Panc1 (cell line): ENCODE data around the gene BTG1. TPM values are rescaled to one million over a fixed set of nuclear protein-coding genes. Genes with fewer than 3 reads are reported as not detected.

Experiments
- ATAC-seq: fragments of 200-7000 bp; cut with Tn5 transposase; 2 replicates; pipeline ENCODE4 v1.9.1; 2020; ENCODE audit warnings: mild to moderate bottlenecking, moderate library complexity
- Bru-seq: library from RNA; stranded (reverse); fragments of 400-500 nt; gene quantifications from one replicate; lab custom pipeline; 2021; lab: Mats Ljungman, UMichigan
- BruChase-seq, 2 experiments: library from RNA; stranded (reverse); fragments of 400-500 nt; gene quantifications; one replicate each; lab custom pipeline; 2021; lab: Mats Ljungman, UMichigan
- BruUV-seq: library from RNA; stranded (reverse); fragments of 400-500 nt; replicated peaks from 2 replicates; lab custom pipeline; 2021; lab: Mats Ljungman, UMichigan
- CTCF ChIA-PET: fragments of 300-600 bp; sonication (Branson Sonifier 250); formaldehyde crosslinking; loops from one replicate; lab custom pipeline; 2022; ENCODE audit warnings: antibody characterized with exemption; lab: Charles Lee
- POLR2A ChIA-PET: fragments of 300-600 bp; sonication (Branson Sonifier 250); formaldehyde crosslinking; loops from one replicate; lab custom pipeline; 2022; ENCODE audit warnings: antibody characterized with exemption; lab: Charles Lee
- DNase-seq: peaks from one replicate; pipeline ENCODE4 v3.0.0-alpha.2; 2010; ENCODE audit warnings: low read depth, low spot score
- H3K27ac ChIP-seq: 2 replicates; pipeline ENCODE4 v1.5.1; 2011; ENCODE audit warnings: mild to moderate bottlenecking, low read length, inconsistent platforms
- H3K27me3 ChIP-seq: fragments of 200-500 bp; sonication (Bioruptor generic); 2 replicates; pipeline ENCODE4 v1.6.0; 2014; ENCODE audit warnings: low read length, inconsistent platforms; ENCODE audit not compliant: control insufficient read depth, insufficient read depth
- H3K36me3 ChIP-seq: fragments of 200-500 bp; sonication (Bioruptor generic); 2 replicates; pipeline ENCODE4 v1.5.1; 2014; ENCODE audit warnings: inconsistent platforms, mild to moderate bottlenecking, low read length, moderate library complexity; ENCODE audit not compliant: control insufficient read depth, insufficient read depth
- H3K4me1 ChIP-seq: 2 replicates; pipeline ENCODE4 v1.5.1; 2011; ENCODE audit warnings: inconsistent platforms, mild to moderate bottlenecking, low read length, moderate library complexity; ENCODE audit not compliant: control insufficient read depth, insufficient read depth
- H3K4me3 ChIP-seq, 2 experiments: 2 replicates each; pipeline ENCODE4 v1.5.1; 2011 to 2012; ENCODE audit warnings: low read depth in 2 of 2, low read length in 2 of 2, mild to moderate bottlenecking in 2 of 2, inconsistent platforms in 1 of 2, moderate library complexity in 1 of 2
- H3K9me3 ChIP-seq: fragments of 200-500 bp; sonication (Bioruptor generic); 2 replicates; pipeline ENCODE4 v1.5.1; 2014; ENCODE audit warnings: low read depth, mild to moderate bottlenecking, inconsistent platforms, low read length, moderate library complexity; ENCODE audit not compliant: control insufficient read depth, insufficient read depth
- POLR2AphosphoS5 ChIP-seq: IDR thresholded peaks from 2 replicates; pipeline ENCODE4 v1.6.1; 2012; ENCODE audit warnings: mild to moderate bottlenecking, low read depth, low read length, moderate library complexity
- SIN3A ChIP-seq: IDR thresholded peaks from 2 replicates; pipeline ENCODE4 v1.6.1; 2012; ENCODE audit warnings: low read depth, mild to moderate bottlenecking, low read length, moderate library complexity, borderline replicate concordance; ENCODE audit not compliant: insufficient read depth
- TCF7L2 ChIP-seq: IDR thresholded peaks from 2 replicates; pipeline ENCODE4 v1.6.1; 2011; ENCODE audit warnings: mild to moderate bottlenecking, low read depth, low read length, inconsistent platforms
- in situ Hi-C: cut with HindIII; loops from 2 replicates; pipeline ENCODE4 v1.10.0; 2016; ENCODE audit warnings: low sequenced_read_pairs, low pct_unique_long_range_greater_than_20kb
- intact Hi-C: fragments of 100-400 bp; cut with micrococcal nuclease; formaldehyde crosslinking; loops from one replicate; pipeline ENCODE4 v1.10.0; 2022; ENCODE audit not compliant: unreplicated experiment
- long read RNA-seq: library from polyadenylated mRNA; unstranded; transcript quantifications from one replicate; pipeline ENCODE4 v2.0.0, GENCODE V29; 2021; ENCODE audit not compliant: unreplicated experiment
- polyA plus RNA-seq: library from polyadenylated mRNA; unstranded; fragments of >200 nt; gene quantifications from one replicate; pipeline ENCODE4 v1.2.1, GENCODE V29; 2012; ENCODE audit warnings: missing spikeins; ENCODE audit not compliant: insufficient read length
- total RNA-seq: library from RNA; stranded (reverse); gene quantifications from one replicate; pipeline ENCODE4 v1.2.1, GENCODE V29; 2021; ENCODE audit not compliant: unreplicated experiment
- TF ChIP-seq, protein P1 (sequence below), 2 experiments: IDR thresholded peaks; 2 replicates each; pipeline ENCODE4 v1.6.1; 2011 to 2012; ENCODE audit warnings: low read depth in 2 of 2, control low read depth in 1 of 2, low read length in 1 of 2, mild to moderate bottlenecking in 1 of 2, moderate library complexity in 1 of 2; ENCODE audit not compliant: insufficient read depth in 1 of 2
- TF ChIP-seq, protein P2 (sequence below): fragments of 450-650 bp; IDR thresholded peaks from 2 replicates; pipeline ENCODE4 v1.5.1; 2017; ENCODE audit warnings: mild to moderate bottlenecking

BTG1 gene, protein sequence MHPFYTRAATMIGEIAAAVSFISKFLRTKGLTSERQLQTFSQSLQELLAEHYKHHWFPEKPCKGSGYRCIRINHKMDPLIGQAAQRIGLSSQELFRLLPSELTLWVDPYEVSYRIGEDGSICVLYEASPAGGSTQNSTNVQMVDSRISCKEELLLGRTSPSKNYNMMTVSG
- total RNA-seq (50.0 TPM), Bru-seq, nascent RNA (percentile 96 among the genes with signal in this experiment), BruChase-seq, experiment 1, labeled RNA remaining after a 2-hour chase (percentile 98 among the genes with signal in this experiment), BruChase-seq, experiment 2, labeled RNA remaining after a 6-hour chase (percentile 80 among the genes with signal in this experiment)
- 46.9 TPM for polyA plus RNA-seq
- long read RNA-seq, full-length matches to known transcripts = 31 of 33 reads
- long read RNA-seq, partial matches to known transcripts = 0 of 33 reads
- long read RNA-seq, other reads (novel, unspliced or antisense) = 2 of 33 reads

DNA sequence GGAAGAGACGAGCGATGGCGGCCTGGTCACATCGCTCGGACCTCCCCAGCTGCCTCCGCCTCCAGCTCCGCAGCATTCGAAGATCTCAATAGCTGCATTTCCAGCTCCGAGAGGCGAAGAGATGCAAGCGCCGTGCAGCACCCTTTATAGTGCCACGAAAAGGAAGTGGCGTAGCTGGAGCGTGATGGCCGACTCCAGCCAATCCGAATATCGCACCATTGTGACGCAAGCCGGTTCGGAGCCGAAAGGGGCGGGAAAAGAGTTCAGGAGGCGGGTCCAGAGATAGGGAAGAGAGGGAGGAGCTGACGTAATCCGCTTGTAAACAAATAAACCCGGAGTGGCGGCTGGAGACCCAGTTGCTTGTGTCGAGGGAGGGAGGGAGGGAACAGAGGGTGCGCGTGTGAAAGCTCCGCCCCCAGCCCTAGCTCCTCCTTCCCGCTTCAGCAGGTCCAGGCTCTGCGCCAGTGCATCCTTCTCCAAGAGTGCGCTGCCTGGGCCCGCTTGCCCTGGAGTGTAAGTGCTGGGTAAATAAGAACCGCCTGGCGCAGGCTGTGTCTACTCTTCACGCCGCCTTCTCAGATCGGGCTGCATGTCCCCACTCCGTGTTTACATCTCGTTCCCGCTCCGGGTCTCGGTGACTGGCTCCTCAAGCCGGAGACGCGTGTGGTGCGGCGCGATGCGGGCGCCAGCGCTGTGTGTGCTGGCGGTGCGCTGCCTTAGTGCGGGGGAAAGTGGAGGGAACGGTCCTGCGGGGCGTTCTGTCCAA, at the start of gene BTG1:
TSS of gene BTG1 (minus strand) at position 116 of the 766 bp plus-strand sequence. CDS start 311 bp downstream, outside the sequence.
- POLR2A ChIA-PET = interaction anchor here (0.6 to 1.6 kb wide), 9 partner anchors 9 to 462 kb away, joined by 3 to 20 read pairs (median 4); no protein-coding TSS in a partner anchor
- peak within 1 kb of the TSS; percentile 78 to 86 for H3K4me3 ChIP-seq
- TF ChIP-seq TCF7L2 (no peak), POLR2AphosphoS5 (peak; percentile 100), SIN3A (peak; percentile 76; the same call in 1 of the 2 replicates)
- TF ChIP-seq, protein P1, sequence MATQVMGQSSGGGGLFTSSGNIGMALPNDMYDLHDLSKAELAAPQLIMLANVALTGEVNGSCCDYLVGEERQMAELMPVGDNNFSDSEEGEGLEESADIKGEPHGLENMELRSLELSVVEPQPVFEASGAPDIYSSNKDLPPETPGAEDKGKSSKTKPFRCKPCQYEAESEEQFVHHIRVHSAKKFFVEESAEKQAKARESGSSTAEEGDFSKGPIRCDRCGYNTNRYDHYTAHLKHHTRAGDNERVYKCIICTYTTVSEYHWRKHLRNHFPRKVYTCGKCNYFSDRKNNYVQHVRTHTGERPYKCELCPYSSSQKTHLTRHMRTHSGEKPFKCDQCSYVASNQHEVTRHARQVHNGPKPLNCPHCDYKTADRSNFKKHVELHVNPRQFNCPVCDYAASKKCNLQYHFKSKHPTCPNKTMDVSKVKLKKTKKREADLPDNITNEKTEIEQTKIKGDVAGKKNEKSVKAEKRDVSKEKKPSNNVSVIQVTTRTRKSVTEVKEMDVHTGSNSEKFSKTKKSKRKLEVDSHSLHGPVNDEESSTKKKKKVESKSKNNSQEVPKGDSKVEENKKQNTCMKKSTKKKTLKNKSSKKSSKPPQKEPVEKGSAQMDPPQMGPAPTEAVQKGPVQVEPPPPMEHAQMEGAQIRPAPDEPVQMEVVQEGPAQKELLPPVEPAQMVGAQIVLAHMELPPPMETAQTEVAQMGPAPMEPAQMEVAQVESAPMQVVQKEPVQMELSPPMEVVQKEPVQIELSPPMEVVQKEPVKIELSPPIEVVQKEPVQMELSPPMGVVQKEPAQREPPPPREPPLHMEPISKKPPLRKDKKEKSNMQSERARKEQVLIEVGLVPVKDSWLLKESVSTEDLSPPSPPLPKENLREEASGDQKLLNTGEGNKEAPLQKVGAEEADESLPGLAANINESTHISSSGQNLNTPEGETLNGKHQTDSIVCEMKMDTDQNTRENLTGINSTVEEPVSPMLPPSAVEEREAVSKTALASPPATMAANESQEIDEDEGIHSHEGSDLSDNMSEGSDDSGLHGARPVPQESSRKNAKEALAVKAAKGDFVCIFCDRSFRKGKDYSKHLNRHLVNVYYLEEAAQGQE (IDR thresholded peaks at IDR 0.05; ENCODE audit: insufficient read depth in 1 of 2, low read depth in 2 of 2, low read length in 1 of 2) = peak in 1 of 2 experiments; percentile 44; a peak in 1 of 4 replicates
- TF ChIP-seq, protein P2, sequence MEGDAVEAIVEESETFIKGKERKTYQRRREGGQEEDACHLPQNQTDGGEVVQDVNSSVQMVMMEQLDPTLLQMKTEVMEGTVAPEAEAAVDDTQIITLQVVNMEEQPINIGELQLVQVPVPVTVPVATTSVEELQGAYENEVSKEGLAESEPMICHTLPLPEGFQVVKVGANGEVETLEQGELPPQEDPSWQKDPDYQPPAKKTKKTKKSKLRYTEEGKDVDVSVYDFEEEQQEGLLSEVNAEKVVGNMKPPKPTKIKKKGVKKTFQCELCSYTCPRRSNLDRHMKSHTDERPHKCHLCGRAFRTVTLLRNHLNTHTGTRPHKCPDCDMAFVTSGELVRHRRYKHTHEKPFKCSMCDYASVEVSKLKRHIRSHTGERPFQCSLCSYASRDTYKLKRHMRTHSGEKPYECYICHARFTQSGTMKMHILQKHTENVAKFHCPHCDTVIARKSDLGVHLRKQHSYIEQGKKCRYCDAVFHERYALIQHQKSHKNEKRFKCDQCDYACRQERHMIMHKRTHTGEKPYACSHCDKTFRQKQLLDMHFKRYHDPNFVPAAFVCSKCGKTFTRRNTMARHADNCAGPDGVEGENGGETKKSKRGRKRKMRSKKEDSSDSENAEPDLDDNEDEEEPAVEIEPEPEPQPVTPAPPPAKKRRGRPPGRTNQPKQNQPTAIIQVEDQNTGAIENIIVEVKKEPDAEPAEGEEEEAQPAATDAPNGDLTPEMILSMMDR = no peak
- H3K9me3 ChIP-seq = no peaks in the 10 kb centered on the region
- CTCF ChIA-PET = interaction anchor here (0.7 to 3.2 kb wide), 4 partner anchors 9 to 764 kb away, joined by 3 to 9 read pairs (median 4); no protein-coding TSS in a partner anchor
- intact Hi-C loops (loop anchor here (5.0 to 10.0 kb wide), 3 partner anchors 141 to 506 kb away; no protein-coding TSS in a partner anchor), in situ Hi-C loops (no loop called here)
- peaks cover 27% of the 10 kb centered on the region for H3K4me1 ChIP-seq
- no TSS peak for BruUV-seq
- DNase-seq (peak; percentile 98), ATAC-seq (peak; percentile 90)
- H3K27ac ChIP-seq = peak within 1 kb of the TSS; percentile 85
- H3K27me3 ChIP-seq = no peaks in the 10 kb centered on the region
- peaks cover 21% of the 10 kb centered on the region for H3K36me3 ChIP-seq

DNA sequence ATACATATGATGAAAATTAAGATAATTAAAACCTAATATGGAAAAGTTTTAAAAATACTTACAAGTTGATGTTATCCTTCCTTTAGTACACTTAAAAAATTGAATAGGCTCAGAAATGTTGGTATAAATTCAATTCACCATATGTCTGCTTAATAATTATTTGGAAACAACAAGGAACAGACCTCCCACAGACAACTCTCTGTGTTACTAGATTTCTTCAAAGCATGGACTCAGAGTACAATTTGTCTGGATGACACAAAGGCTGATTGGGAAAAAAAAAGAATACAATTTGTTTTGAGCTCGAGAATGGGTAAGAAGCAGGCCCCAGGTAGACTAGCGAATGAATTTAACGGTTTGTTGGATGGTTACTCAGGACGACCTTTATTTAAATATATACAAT, 48.9 kb upstream of the BTG1 start:
- ChIA-PET POLR2A (no interaction called here), CTCF (no interaction called here)
- no peaks in the 10 kb centered on the region for H3K27me3 ChIP-seq

More for the DNA sequence above, 48.9 kb upstream of the BTG1 start:
- intact Hi-C loops = no loop called here
- no peaks in the 10 kb centered on the region for H3K4me1 ChIP-seq
- H3K27ac ChIP-seq = no peak overlapping the region
- DNase-seq (no peak), ATAC-seq (no peak)
- in situ Hi-C loops = no loop called here
- TF ChIP-seq TCF7L2 = no peak
- TF ChIP-seq, protein P1 (IDR thresholded peaks at IDR 0.05; ENCODE audit: insufficient read depth in 1 of 2, low read depth in 2 of 2, low read length in 1 of 2) = no peak
- TF ChIP-seq SIN3A = no peak
- TF ChIP-seq, protein P2 = no peak
- no peak for TF ChIP-seq POLR2AphosphoS5
- no peaks in the 10 kb centered on the region for H3K36me3 ChIP-seq
- no peak overlapping the region for H3K4me3 ChIP-seq
- H3K9me3 ChIP-seq = no peaks in the 10 kb centered on the region
- no TSS peak for BruUV-seq
